ENCODE data around the gene IL15.
"Not testable (repeated sequence)": the region's sequence is repeated elsewhere in the genome, so short reads cannot be mapped to it uniquely, and the experiment has no call there.

IL15 gene, protein sequence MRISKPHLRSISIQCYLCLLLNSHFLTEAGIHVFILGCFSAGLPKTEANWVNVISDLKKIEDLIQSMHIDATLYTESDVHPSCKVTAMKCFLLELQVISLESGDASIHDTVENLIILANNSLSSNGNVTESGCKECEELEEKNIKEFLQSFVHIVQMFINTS

DNA sequence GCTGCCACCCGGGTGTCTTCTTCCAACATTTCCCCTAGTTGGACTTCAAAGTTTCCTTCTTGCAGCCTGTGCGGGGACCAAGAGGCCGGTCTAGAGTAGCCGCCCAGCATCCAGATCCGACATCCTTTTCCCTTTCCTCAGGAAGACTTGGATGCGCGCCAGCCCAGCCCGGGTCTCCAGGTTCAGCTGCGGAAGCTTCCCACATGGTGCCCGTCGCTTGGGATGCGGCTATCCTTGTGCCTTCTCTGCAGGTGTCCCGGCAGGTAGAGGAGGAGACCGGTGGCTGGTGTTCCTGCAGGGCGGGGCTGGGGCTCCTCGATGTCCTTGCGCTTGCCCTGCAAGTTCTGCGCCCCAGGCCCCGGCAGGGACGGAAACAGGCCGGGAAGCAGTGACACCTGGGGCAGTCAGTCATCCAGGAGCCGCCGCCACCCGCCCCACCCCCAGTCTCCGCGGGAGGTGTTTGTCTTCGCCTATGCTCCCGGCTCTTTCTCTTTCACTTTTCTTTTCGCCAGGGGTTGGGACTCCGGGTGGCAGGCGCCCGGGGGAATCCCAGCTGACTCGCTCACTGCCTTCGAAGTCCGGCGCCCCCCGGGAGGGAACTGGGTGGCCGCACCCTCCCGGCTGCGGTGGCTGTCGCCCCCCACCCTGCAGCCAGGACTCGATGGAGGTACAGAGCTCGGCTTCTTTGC is at the start of gene IL15:
Gene IL15 (plus strand): TSS at position 502 of the 689 bp plus-strand sequence. CDS start 82,882 bp downstream, outside the sequence.
- DNase-seq, result peak; percentile 71

- DNase-seq, result no peak
Measured at GRCh38 chr4:141587897-141588296, 48.5 kb upstream of the IL15 start.

DNA sequence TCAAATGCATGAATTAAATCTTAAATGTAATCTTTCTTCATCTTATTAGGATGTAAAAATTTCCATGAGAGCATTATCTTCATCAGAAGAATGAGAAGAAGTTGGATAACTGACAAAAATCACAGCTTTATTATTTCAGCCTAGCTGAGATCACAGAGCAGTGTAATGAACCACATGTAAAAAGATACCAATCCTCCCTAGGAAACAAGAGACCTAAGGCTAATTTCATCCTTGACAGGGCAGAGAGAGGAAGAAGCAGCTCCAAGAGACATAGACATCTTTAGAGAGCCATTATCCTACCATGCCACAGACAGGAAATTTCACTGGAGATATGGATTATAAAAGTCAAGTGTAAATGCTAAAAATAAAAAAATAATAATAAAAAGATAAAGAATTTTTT is 40.9 kb upstream of the IL15 start:
- DNase-seq, result no peak

DNA sequence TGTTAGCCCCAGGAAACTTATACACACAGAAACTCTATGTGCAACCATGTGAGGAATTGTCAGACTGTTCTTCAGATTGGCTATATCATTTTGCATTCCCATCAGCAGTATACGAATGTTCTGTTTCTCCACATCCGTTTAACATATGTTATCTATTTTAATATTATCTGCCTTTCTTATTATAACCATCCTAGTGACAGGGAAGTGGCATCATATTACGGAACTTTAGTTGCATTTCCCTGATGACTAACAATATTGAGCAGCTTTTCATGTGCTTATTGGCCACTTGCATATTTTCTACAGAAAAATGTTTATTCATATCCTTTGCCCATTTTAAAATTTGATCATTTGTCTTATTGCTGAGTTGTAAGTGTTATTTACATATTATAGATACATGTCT is 36.5 kb upstream of the IL15 start:
- DNase-seq, result no peak

DNA sequence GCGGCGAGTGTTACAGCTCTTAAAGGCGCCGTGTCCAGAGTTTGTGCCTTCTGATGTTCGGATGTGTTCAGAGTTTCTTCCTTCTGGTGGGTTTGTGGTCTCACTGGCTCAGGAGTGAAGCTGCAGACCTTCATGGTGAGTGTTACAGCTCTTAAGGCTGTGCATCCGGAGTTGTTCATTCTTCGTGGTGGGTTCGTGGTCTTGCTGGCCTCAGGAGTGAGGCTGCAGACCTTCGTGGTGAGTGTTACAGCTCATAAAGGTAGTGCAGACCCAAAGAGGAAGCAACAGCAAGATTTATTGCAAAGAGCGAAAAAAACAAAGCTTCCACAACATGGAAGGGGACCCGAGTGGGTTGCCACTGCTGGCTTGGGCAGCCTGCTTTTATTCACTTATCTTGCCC is 31.7 kb upstream of the IL15 start:
- not testable (repeated sequence) for DNase-seq

DNA sequence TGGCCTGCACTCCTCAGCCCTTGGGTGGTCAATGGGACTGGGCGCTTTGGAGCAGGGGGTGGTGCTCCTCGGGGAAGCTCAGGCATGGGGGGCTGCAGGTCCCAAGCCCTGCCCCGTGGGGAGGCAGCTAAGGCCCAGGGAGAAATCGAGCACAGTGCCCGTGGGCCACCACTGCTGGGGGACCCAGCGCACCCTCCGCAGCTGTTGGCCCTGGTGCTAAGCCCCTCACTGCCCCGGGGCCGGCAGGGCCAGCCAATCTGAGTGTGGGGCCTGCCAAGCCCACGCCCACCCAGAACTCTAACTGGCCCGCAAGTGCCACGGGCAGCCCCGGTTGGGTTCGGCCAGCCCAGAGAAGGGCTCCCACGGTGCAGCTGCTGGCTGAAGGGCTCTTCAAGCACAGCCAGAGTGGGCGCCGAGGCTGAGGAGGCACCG is 30.9 kb upstream of the IL15 start:
- DNase-seq, result no peak

GRCh38 chr4:141609243-141609642 is 27.1 kb upstream of the IL15 start:
- DNase-seq, result no peak

DNA sequence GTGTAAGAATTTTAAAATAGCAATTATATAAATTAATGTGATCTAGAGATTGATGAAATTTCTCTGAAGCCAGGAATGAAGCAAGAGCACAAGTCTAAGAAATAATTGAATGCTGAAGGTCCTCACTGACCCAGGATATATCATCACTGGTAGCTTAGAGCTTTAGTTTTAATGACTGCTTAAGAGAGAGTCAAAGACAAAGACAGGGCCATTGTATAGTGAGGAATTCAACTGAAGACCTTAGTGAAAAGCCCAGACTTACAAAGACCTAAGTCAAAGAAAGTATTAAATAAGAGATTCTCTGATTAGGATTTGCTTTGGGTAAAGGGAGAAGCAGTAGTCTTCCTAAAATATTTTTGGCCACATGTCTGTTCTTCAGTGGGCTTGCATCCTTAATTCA is 26.0 kb upstream of the IL15 start:
- no peak for DNase-seq

DNA sequence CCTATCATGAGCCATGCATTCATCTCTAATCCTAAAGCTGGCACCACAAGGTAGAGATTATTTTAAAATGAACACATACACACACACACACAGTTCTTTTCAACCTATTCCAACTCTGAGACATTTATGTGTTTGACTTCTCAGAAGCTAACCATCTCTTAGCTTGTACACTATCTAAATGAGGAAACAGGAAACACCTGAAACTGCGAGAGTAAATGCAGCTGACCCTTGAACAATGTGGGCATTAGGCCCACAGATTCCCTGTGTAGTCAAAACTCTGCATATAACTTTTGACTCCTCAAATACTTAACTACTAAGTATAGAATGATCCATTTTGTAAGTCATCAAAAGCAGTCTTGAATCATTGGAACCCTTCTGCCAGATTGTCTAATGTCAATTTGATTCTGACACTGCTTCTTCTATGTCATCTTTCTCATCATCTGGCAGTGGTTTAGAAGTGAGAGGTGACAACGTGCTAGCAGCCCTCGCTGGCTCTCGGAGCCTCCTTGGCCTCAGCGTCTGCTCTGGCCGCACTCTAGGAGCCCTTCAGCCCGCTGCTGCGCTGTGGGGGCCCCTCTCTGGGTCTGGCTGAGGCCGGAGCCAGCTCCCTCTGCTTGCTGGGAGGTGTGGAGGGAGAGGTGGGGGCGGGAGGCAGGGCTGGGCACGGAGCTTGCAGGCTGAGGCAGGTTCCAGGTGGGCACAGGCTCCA is 21.4 kb upstream of the IL15 start:
- no peak for DNase-seq

GRCh38 chr4:141615587-141615918 is 20.8 kb upstream of the IL15 start:
- DNase-seq, result not testable (repeated sequence)

GRCh38 chr4:141620715-141621114 is 15.7 kb upstream of the IL15 start:
- no peak for DNase-seq

GRCh38 chr4:141625023-141625422 is 11.4 kb upstream of the IL15 start:
- DNase-seq, result no peak

DNA sequence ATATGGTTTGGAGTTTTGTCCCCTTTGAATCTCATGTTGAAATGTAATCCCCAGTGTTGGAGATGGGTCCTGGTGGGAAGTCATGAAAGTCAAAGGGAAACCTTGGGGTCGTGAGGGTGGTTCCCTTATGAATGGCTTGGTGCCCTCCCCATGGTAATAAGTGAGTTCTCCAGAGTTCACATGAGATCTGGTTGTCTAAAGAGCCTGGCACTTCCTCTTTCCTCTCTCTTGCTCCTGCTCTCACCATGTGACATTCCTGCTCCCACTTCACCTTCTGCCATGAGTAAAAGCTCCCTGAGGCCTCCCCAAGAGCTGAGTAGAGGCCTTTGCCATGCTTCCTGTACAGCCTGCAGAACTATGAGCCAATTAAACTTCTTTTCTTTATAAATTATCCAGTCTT is 5.5 kb upstream of the IL15 start:
- no peak for DNase-seq

DNA sequence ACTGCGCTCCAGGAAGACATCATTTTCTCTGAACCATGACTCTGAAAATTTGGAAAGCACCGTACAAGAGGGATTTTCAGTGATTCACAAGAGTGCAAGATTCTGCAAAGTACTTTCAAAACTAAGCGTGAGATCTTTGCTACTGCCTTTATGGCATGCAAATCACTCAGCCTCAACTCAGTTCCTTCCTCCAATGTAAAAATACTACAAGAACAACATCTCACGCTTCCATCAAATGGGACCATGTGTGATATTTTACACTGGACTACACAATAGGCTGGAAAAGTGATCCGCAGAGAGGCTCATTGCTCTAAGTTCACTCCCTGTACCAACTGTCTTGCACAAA is 674 bp upstream of the IL15 start:
- no peak for DNase-seq

- peak; percentile 23 for DNase-seq
Measured at GRCh38 chr4:141636771-141637460, 533 bp downstream of the IL15 start.

DNA sequence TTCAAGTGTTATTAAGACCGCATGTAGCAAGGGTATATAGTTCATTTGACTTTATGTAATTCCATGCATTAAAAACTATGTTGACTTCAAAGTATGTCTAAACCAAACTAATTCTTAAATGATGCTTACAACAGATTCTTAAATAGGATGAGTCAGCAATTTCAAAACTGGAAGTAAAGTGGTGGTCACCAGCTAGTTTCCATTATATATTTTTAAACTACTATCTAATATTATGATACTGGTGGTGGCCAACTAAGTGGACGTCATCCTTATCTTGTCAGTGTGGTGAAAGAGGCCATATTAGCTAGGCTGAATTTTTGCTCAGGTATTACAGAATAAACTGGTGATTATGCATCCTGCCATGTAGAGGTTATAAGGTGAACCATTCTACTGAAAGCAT is 1.2 kb downstream of the IL15 start:
- DNase-seq, result no peak

DNA sequence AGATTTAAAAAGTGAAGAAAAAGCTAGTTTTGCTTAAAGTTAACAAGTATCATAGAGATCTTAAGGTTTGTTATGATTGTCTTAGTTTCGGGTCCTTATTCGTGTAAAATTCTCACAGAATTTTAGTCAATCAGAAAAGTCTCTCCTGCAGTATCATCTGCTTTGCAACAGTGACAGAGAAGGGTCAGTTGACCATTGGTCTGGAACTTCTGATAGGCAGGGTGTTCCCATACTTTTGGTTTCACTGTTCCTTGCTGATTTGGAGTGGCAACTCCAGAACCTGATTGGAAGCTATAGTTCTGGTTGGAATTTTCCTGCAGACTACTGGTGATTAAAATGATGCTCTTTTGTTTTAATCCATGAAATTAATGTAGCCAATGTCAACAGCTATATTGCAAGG is 1.8 kb downstream of the IL15 start:
- no peak for DNase-seq

DNA sequence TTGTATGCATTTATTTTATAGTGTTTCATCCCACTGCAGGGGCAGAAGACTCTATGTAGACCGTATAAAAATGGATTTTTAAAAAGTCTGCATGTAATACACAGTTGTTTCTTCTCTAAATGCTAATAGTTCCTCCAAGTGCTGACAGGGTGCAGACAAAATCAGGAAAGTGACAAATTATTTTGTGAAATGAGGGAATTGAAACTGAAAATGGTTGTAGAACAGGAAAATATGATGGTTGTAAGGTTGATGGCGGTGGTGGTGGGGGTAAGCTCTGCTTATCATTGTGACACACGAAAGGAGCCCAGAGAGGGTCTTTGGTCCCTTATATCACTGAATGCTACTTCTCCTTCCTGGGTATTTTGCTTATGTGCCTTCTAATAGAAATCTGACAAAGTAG is 4.3 kb downstream of the IL15 start:
- no peak for DNase-seq

DNA sequence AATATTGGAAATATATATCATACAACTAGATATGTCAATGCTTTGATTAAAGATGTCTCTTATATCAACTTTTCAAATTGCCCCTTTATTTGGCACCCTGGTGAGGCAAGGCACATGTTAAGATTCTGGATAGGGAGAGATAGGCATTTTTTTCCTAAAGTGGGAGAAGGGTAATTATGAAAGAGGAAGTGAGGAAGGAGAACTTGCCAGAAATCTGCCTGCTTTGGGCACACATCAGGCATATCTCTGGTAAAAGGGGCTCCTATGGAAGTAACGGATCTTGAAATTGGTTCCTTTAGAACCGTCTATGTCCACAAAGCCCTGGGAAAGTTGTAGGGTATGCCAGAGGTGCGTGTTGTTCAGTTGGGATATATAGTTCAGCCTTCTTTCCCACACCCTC is 5.7 kb downstream of the IL15 start:
- DNase-seq, result no peak

GRCh38 chr4:141642711-141643110 is 6.3 kb downstream of the IL15 start:
- no peak for DNase-seq

- no peak for DNase-seq
Measured at GRCh38 chr4:141643557-141643956, 7.2 kb downstream of the IL15 start.

DNA sequence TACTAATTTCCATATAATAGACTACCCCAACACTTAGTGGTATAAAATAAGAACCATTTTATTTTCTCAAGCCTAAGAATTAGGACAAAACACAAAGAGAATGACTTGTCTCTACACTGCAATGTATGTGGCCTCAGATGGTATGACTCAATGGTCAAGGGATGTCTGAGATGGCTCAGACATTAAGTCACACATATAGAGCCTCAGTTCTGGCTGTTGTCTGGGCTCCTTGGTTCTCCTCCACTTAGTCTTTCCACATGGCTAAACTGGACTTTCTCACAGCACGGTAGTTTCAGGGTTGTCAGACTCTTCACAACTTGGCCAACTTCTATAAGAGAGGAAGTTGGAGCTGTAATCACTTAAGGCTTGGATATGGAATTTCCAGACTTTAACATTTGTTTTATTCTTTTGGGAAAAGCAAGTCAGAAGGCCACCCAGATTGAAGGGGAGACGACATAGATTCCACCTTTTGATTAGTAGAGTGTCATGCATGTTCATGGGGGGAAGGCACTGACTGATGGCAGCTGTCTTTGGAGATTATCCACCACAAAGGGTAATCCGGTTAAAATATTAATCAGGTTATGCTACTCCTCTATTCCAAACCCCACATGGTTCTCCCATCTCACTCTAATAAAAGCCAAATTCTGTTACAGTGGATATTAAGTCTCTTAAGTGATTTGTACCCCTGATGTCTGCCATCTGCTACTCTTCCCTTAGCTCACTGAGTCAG is 9.4 kb downstream of the IL15 start:
- no peak for DNase-seq

DNA sequence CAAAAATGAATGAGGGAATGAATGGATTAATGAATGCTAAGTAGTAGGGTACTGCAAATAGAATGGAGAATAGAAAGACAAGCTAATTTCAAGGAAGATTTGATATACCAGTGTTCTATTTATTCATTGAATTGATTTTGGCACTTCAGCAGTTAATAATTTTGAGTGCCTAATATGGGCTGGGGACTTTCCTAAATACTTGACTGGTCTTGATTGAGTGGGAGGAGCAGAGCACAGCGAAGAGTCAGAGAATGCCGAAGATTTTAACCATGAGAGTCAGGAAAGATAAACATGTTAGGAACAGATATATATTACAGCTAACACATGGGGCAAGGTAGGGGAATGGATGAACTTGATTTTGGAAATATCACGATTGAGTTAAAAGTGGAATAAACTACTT is 10.6 kb downstream of the IL15 start:
- no peak for DNase-seq
